Measurements from ENCODE around the gene AFAP1L1. TPM values are rescaled to one million over a fixed set of nuclear protein-coding genes. Genes with fewer than 3 reads are reported as not detected.

AFAP1L1 gene
- total and polyA plus RNA-seq, 2 of the 13 experiments (the other 11 are each of a cell fraction or from before 2014, with no cell fraction given): 0.38 to 1.0 TPM

- TF ChIP-seq ZNF512B (CRISPR knock-in tag; IDR thresholded peaks at IDR 0.05; ENCODE audit: borderline replicate concordance): no peak
- TF ChIP-seq ZNF513 (CRISPR knock-in tag; conservative IDR thresholded peaks at IDR 0.05): no peak
- peak; percentile 13; the same call in 1 of the 2 replicates for TF ChIP-seq TBX2 (CRISPR knock-in tag; IDR thresholded peaks at IDR 0.05; ENCODE audit: borderline replicate concordance)
- no peak for TF ChIP-seq MAFG (CRISPR knock-in tag; IDR thresholded peaks at IDR 0.05)
- no peak for TF ChIP-seq U2AF1 (optimal IDR thresholded peaks at IDR 0.05; ENCODE audit: low read depth, low read length)
- TF ChIP-seq E2F2 (CRISPR knock-in tag; IDR thresholded peaks at IDR 0.05; ENCODE audit: borderline replicate concordance): 0 out of 2 replicates have a peak, but pooled peaks have one; percentile 21
- TF ChIP-seq ZNF841 (CRISPR knock-in tag; IDR thresholded peaks at IDR 0.05; ENCODE audit: borderline replicate concordance): no peak
- no peak for TF ChIP-seq THAP11 (CRISPR knock-in tag; IDR thresholded peaks at IDR 0.05)
- no peak for TF ChIP-seq SALL1 (CRISPR knock-in tag; IDR thresholded peaks at IDR 0.05)
- no peak for TF ChIP-seq NCOR1 (IDR thresholded peaks at IDR 0.05; ENCODE audit: borderline replicate concordance, low read length)
- TF ChIP-seq SOX13 (IDR thresholded peaks at IDR 0.05): no peak
- TF ChIP-seq SOX13 (CRISPR knock-in tag; conservative IDR thresholded peaks at IDR 0.05 in 1 of 2, IDR thresholded peaks at IDR 0.05 in 1 of 2): no peak
- TF ChIP-seq FOSL1 (CRISPR knock-in tag; IDR thresholded peaks at IDR 0.05; ENCODE audit: borderline replicate concordance): no peak
- no peak for TF ChIP-seq PAX8 (CRISPR knock-in tag; IDR thresholded peaks at IDR 0.05; ENCODE audit: borderline replicate concordance)
- TF ChIP-seq EP300 (IDR thresholded peaks at IDR 0.05; ENCODE audit: low read depth in 2 of 2, low read length in 2 of 2): no peak
- no peak for TF ChIP-seq EP300 (CRISPR knock-in tag; IDR thresholded peaks at IDR 0.05; ENCODE audit: borderline replicate concordance)
- TF ChIP-seq FUBP1 (CRISPR knock-in tag; IDR thresholded peaks at IDR 0.05; ENCODE audit: borderline replicate concordance): no peak
- TF ChIP-seq ETV5 (CRISPR knock-in tag; IDR thresholded peaks at IDR 0.05; ENCODE audit: borderline replicate concordance): no peak
- no peak for TF ChIP-seq SRY (CRISPR knock-in tag; IDR thresholded peaks at IDR 0.05)
- TF ChIP-seq ZSCAN21 (CRISPR knock-in tag; IDR thresholded peaks at IDR 0.05; ENCODE audit: borderline replicate concordance): 0 out of 2 replicates have a peak, but pooled peaks have one; percentile 8
- TF ChIP-seq ZNF619 (CRISPR knock-in tag; IDR thresholded peaks at IDR 0.05): no peak
- TF ChIP-seq RFXANK (CRISPR knock-in tag; IDR thresholded peaks at IDR 0.05): no peak
- TF ChIP-seq SMC3 (IDR thresholded peaks at IDR 0.05; ENCODE audit: low read length): no peak
Observed at GRCh38 chr5:149381261-149381985, 109.8 kb downstream of the AFAP1L1 start (continued).

Measured in HepG2 (cell line).